BJ (cell line): ENCODE data around the gene KRTAP10-3. TPM values are rescaled to one million over a fixed set of nuclear protein-coding genes. Genes with fewer than 3 reads are reported as not detected.

Source experiments
- CTCF ChIA-PET: fragments of 350-600 bp; formaldehyde crosslinking; extraction: SDS; loops from one replicate; lab custom pipeline; 2021; ENCODE audit warnings: antibody characterized with exemption, inconsistent platforms; lab: Yijun Ruan, JAX
- POLR2A ChIA-PET: fragments of 300-600 bp; sonication (Branson Sonifier 250); formaldehyde crosslinking; extraction: SDS; loops from one replicate; lab custom pipeline; 2021; ENCODE audit warnings: antibody characterized with exemption; lab: Charles Lee
- DNase-seq: peaks from one replicate; pipeline ENCODE4 v3.0.0-alpha.2; 2011; ENCODE audit warnings: low read depth
- H3K27me3 ChIP-seq: 2 replicates; pipeline ENCODE4 v1.6.0; 2011; ENCODE audit warnings: low read length; ENCODE audit not compliant: control insufficient read depth, insufficient read depth
- H3K36me3 ChIP-seq: 2 replicates; pipeline ENCODE4 v1.5.1; 2011; ENCODE audit warnings: low read length; ENCODE audit not compliant: control insufficient read depth, insufficient read depth
- H3K4me3 ChIP-seq: 2 replicates; pipeline ENCODE4 v1.5.1; 2011; ENCODE audit warnings: low read depth, mild to moderate bottlenecking, control low read depth, low read length
- CTCF ChIP-seq: IDR thresholded peaks from 2 replicates; pipeline ENCODE4 v1.5.1; 2011; ENCODE audit warnings: low read depth, mild to moderate bottlenecking, control low read depth, inconsistent platforms, low read length, moderate library complexity; ENCODE audit not compliant: insufficient read depth
- polyA plus RNA-seq: library from polyadenylated mRNA; depleted of rRNA; stranded (reverse); fragments of >200 nt; gene quantifications from 2 replicates; pipeline ENCODE4 v1.2.3, GENCODE V29; 2011

Gene KRTAP10-3
- polyA plus RNA-seq, 1 experiment = not detected

GRCh38 chr21:44517175-44517899 lies 41.3 kb downstream of the KRTAP10-3 start:
- CTCF ChIA-PET = no interaction called here
- Histone ChIP-seq H3K4me3 (no peak overlapping the region), H3K27me3 (no peaks in the 10 kb centered on the region), H3K36me3 (no peaks in the 10 kb centered on the region)
- TF ChIP-seq CTCF = no peak
- POLR2A ChIA-PET = no interaction called here
- no peak for DNase-seq

- CTCF ChIA-PET = no interaction called here
- POLR2A ChIA-PET = no interaction called here
These were observed 41.8 kb downstream of the KRTAP10-3 start for GRCh38 chr21:44516828-44517174.

GRCh38 chr21:44516342-44516741 lies 42.3 kb downstream of the KRTAP10-3 start:
- Histone ChIP-seq H3K27me3 (no peaks in the 10 kb centered on the region), H3K36me3 (no peaks in the 10 kb centered on the region), H3K4me3 (no peak overlapping the region)
- TF ChIP-seq CTCF = no peak
- CTCF ChIA-PET = no interaction called here
- POLR2A ChIA-PET = no interaction called here
- no peak for DNase-seq

More at GRCh38 chr21:44516828-44517174, 41.8 kb downstream of the KRTAP10-3 start:
- Histone ChIP-seq H3K4me3 (no peak overlapping the region), H3K36me3 (no peaks in the 10 kb centered on the region), H3K27me3 (no peaks in the 10 kb centered on the region)
- TF ChIP-seq CTCF = no peak
- DNase-seq = no peak

- Histone ChIP-seq H3K4me3 (no peak overlapping the region), H3K36me3 (no peaks in the 10 kb centered on the region), H3K27me3 (no peaks in the 10 kb centered on the region)
- DNase-seq = no peak
- no peak for TF ChIP-seq CTCF
- CTCF ChIA-PET = no interaction called here
- POLR2A ChIA-PET = no interaction called here
These were observed 43.0 kb downstream of the KRTAP10-3 start for GRCh38 chr21:44515359-44516165.

- DNase-seq = no peak
- Histone ChIP-seq H3K27me3 (no peaks in the 10 kb centered on the region; the same call in 1 of the 2 replicates), H3K4me3 (no peak overlapping the region), H3K36me3 (no peaks in the 10 kb centered on the region)
- CTCF ChIA-PET = interaction anchor here (0.6 kb wide), 1 partner anchor 84 kb away, joined by 3 read pairs; no protein-coding TSS in a partner anchor
- TF ChIP-seq CTCF = no peak
- POLR2A ChIA-PET = no interaction called here
These were observed 43.7 kb downstream of the KRTAP10-3 start for GRCh38 chr21:44514746-44515358.
